GM21515 (cell line): ENCODE measurements around the gene STS.
"Not testable (repeated sequence)": the region's sequence is repeated elsewhere in the genome, so short reads cannot be mapped to it uniquely, and the experiment has no call there.

Experiments used
- ATAC-seq: cut with Tn5 transposase; IDR thresholded peaks from one replicate; pipeline ENCODE4 v1.9.1; 2021; ENCODE audit not compliant: unreplicated experiment

The STS gene

GRCh38 chrX:7178859-7179258, 31.3 kb downstream of the STS start:
- ATAC-seq = not testable (repeated sequence)

- ATAC-seq = no peak
Measured at GRCh38 chrX:7179446-7179845, 31.9 kb downstream of the STS start.

GRCh38 chrX:7184816-7185215, 37.3 kb downstream of the STS start:
- ATAC-seq = no peak

- ATAC-seq = no peak
Measured at GRCh38 chrX:7188672-7189071, 41.2 kb downstream of the STS start.

- no peak for ATAC-seq
Measured at GRCh38 chrX:7190157-7190556, 42.6 kb downstream of the STS start.

- no peak for ATAC-seq
Measured at GRCh38 chrX:7191681-7192110, 44.2 kb downstream of the STS start.

GRCh38 chrX:7192871-7193270, 45.4 kb downstream of the STS start:
- ATAC-seq = no peak

- ATAC-seq = no peak
Measured at GRCh38 chrX:7194606-7195005, 47.1 kb downstream of the STS start.
